Right ventricle myocardium superior (tissue), 1 donor: Measurements from ENCODE around the gene TERF2IP. TPM values are rescaled to one million over a fixed set of nuclear protein-coding genes. Genes with fewer than 3 reads are reported as not detected.
A peak's percentile ranks its signal among the peaks of the same experiment; 100 is the strongest.

ENCODE experiments used
- ATAC-seq: fragments of 200-7000 bp; cut with Tn5 transposase; one replicate; pipeline ENCODE4 v1.9.1; 2020; ENCODE audit warnings: mild to moderate bottlenecking; ENCODE audit not compliant: poor library complexity
- DNase-seq: peaks from one replicate; pipeline ENCODE4 v3.0.0-alpha.2; 2020
- intact Hi-C: fragments of 100-400 bp; cut with DNase I; formaldehyde crosslinking; loops from one replicate; pipeline ENCODE4 v1.11.2; 2022
- total RNA-seq: library from RNA; stranded (reverse); fragmentation: NEBNext Ultra II Directional; extraction: Animal tissue kit (Norgen Biotek cat#: 25700); gene quantifications from one replicate; pipeline ENCODE4 v1.2.1, GENCODE V29; 2021
- donor health status: DM: no; HTN: yes; CAD: no; lungs with severe emphysema.

The TERF2IP gene
- total RNA-seq, 1 donor from 2014 or later, result 50.7 TPM

DNA sequence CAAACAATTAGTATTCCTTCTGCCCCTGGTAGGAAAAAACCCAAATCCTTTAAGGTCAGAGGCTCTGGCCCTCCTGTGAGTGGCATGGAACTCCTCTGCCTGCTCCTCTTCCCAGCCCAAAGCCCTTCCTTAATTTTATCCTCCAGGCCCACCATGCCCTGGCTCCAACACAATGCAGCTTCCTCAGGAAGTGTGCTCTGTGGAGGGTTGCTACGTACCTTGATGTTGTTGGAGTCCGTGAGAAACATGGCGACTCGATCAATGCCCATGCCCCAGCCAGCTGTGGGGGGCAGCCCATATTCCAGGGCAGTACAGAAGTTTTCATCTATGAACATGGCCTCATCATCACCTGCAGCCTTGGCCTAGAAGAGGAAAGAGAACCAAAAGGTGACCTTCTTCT lies 19.2 kb upstream of the TERF2IP start:
- DNase-seq (no peak), ATAC-seq (no peak)
- intact Hi-C loops, result loop anchor here (10.0 kb wide), 1 partner anchor 154 kb away; no protein-coding TSS in a partner anchor

DNA sequence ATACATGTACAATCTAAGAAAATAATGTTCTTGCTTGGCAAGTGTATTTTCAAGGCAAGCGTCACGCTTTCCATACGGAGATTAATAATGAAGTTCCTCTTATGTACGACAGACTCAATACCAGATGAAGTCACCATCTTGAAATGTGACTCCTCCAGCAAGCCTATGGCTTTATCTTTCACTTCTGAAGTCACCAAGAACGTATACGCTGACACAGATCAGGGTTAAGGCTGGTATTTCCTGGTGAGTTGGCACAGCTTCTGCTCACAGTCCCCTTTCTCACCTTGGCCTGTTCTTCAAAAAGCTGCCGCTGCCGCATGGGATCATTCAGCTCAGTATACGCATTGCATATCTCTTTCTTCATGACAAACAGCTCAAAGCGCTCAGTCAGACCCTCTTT lies 18.4 kb upstream of the TERF2IP start:
- DNase-seq (no peak), ATAC-seq (no peak)
- intact Hi-C loops, result loop anchor here (10.0 kb wide), 1 partner anchor 154 kb away; no protein-coding TSS in a partner anchor

DNA sequence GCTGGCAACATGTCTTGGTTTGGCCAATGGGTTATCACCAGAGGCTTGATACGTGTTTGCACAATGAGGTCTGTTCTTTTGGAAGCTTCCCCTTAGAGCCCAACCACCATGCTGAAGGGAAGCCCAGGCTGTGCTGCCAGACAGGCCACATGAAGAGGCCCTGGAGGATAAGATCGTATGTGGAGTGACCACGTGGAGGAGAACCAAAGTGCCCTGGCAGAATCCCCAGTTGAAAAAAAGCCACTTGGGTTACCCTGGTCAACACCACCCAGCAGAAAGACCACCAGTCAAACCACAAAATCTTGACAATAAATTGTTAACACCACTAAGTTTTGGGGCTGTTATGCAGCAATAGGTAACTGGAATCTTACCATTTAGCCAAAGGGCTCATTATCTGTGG lies 17.5 kb upstream of the TERF2IP start:
- no peak for DNase-seq
- intact Hi-C loops, result no loop called here

DNA sequence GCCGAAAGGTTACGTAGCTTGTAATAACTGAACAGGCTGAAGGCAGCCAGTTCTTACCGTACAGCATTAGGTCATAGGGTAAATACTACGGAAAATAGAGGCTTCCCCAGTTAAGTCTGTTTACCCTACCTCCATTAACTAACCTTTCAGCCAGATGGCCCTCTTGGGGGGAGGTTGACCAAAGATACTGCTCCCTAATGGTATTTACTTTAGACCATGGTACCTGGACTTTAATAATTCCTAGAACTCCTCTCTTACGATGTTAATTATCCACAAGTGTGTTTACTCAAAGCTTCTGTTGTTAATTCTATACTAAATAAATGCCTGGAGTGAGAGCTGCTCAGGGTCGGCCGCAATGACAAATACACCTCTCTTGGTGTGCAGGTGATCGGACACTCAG lies 14.7 kb upstream of the TERF2IP start:
- ATAC-seq, result no peak
- intact Hi-C loops, result no loop called here
- DNase-seq, result no peak

More for the DNA sequence above, 17.5 kb upstream of the TERF2IP start:
- no peak for ATAC-seq

DNA sequence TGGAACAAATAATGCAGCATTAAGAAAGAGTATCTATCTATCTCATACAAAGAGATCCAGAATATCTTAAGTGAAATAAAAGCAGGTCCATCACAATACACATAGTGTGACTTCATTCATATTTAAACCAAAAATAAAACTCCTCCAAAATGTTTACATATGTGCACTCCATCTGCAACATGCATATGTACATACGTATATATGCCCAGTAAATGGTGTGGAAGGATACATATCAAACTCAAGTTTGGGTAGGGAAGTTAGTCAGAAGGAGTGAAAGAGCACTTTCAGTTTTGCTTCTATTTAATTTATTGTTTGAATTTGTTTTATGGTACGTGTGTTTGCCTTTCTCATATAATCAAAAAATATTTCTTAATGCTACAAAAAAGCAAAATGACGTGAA lies 12.5 kb upstream of the TERF2IP start:
- DNase-seq (no peak), ATAC-seq (no peak)
- intact Hi-C loops, result no loop called here

DNA sequence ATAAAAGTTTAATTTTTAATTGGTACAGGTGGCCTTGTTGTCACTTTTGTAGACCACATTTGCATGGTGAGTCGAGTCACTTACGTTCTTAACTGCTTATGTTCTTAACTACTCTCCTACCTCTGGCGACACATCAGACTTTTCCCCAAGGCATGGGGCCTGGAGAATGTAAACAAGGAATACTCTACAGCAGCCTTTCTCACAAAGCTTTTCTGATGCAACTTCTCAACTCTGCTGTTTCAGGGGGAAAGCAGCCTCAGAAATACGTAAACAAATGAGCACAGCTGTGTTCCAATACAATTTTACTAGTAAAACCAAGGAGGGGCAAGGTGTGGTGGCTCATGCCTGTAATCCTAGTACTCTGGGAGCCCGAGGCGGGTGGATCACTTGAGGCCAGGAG lies 7.0 kb upstream of the TERF2IP start:
- no peak for DNase-seq
- no peak for ATAC-seq
- intact Hi-C loops, result loop anchor here (10.0 kb wide), 1 partner anchor 124 kb away; no protein-coding TSS in a partner anchor

DNA sequence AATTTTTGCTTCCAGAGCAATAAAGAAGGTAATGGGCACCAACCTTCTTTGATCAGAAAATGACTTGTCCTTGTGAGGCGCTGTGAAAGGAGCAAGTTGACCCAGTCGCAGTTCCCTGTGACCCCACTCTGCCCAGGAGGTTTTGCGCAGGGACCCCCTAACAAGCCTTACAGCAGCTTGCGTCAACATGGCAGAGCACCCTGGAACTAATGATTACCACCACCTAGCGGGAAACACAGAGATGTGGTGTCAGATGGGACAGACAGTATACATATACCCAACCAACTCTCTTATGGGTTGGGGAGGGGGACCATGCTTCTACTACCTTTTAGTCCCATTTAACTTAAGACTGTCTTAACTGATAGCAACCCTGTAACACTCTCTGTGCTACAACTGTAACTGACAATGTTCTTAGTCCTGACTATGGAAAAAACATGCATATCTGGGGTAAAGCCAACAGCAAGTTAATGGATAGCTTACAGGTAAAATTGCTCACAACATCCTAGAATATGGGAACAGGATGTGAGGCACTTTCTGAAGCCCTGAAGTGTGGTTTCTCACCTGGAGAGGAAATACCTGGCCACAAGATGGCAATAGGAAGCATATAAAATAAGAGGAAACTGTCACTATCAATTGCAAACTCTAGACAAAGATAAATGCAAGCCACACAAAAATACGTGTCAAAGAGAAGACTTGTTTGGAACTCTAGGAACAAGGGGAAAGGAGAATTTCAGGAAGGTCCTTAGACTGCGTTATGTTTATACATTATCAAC lies 3.1 kb upstream of the TERF2IP start:
- DNase-seq (no peak), ATAC-seq (no peak)
- intact Hi-C loops, result loop anchor here (10.0 kb wide), 1 partner anchor 120 kb away; no protein-coding TSS in a partner anchor

DNA sequence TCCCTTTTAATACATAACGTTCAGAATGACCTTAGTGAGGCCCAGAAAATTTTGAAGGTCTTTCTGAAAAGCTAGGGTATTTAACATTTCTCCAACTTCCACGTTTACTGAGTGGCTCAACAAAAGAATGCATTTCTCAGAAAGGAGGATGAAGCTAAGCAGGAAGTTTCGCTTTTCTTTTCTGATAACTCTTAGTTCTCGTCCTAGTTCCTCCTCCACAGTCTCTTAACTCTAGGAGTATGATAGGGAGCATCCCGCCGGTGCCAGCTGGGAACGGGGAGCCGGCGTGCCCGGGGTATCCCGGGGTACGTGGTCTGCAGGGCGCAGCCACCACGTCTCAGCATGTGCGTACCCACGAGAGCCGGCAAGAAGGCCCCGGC lies 471 bp upstream of the TERF2IP start:
- DNase-seq, result no peak
- intact Hi-C loops, result loop anchor here (10.0 kb wide), 1 partner anchor 118 kb away; no protein-coding TSS in a partner anchor
- peak; percentile 31 for ATAC-seq

DNA sequence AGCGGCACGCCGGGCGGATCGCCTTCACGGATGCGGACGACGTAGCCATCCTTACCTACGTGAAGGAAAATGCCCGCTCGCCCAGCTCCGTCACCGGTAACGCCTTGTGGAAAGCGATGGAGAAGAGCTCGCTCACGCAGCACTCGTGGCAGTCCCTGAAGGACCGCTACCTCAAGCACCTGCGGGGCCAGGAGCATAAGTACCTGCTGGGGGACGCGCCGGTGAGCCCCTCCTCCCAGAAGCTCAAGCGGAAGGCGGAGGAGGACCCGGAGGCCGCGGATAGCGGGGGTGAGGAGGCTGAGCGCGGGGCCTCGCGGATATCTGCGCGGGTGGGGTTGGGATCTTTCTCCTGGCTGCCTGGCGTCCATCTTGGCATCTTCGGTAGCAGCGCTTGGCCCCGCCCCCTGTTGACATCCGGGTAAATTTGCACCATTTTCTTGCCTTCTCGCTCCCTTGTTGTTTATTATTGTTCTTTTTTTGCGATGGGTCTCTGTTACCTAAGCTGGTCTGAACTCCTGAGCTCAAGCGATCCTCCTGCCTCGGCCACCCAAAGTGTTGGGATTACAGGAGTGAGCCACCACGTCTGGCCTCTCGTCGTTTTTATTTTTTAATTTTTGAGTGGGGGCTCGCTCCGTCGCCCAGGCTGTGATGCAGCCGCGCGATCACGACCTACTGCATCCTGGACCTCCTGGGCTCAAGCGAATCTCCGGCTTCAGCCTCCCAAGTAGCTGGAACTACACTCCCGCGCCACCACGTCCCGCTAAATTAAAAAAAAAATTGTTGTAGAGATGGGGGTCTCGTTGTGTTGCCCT lies 898 bp downstream of the TERF2IP start:
- DNase-seq (peak; percentile 92), ATAC-seq (peak; percentile 84)
- intact Hi-C loops, result loop anchor here (10.0 kb wide), 1 partner anchor 116 kb away; no protein-coding TSS in a partner anchor

DNA sequence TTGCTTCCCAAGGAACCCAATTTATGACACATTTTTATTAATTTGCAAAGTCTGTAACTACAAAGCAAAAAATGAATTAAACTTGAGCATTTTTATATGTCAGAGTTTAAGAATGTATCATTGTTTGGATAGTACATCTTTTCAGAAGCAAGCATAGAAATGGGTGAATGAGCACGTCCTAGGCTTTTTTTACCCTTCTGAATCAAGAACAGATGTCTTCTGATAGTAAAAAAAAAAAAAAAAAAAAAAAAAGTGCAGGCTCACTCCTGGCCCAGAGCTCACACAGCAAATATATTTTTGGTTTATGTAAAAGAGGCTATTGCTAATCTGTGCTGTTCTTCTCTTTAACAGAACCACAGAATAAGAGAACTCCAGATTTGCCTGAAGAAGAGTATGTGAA lies 6.3 kb downstream of the TERF2IP start:
- DNase-seq (no peak), ATAC-seq (no peak)
- intact Hi-C loops, result no loop called here

DNA sequence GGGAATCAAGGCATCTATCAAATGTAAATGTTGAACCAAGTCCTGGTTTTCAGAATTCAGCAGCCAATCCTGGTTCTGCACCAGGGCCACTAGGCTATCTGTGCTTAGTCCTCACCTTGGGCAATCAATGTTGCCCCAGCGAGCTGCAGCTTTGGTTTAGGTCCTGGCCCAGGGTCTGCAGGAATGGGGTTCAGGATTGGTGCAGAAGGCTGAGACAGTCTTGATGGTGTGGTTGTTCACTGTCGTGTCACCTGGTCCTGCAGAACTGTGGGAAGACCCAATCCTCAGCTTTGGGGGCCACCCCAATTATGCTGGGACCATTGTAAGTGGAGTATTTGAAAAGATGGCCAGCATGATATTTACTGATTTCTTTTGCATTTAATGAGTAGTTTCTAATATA lies 10.6 kb downstream of the TERF2IP start:
- DNase-seq (no peak), ATAC-seq (no peak)
- intact Hi-C loops, result no loop called here

DNA sequence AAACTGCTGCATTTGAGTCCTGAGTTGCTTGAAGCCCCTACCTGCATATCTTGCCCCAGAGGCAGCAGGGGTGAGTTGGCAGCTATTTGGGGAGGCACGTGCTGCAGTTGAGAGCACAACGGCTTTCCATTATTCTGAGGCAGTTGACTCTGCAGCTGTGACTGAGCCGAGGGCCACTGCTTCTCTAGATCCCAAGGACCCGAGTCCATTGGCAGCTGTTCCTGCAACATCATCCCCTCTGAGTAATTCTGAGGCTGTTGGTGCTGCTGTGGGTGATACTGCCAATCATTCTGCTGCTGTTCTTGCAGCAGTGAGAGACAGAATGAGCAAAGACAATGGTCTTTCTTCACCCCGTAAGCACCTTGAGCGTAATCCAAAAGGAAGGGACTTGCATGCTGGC lies 12.7 kb downstream of the TERF2IP start:
- DNase-seq (no peak), ATAC-seq (no peak)
- intact Hi-C loops, result no loop called here

DNA sequence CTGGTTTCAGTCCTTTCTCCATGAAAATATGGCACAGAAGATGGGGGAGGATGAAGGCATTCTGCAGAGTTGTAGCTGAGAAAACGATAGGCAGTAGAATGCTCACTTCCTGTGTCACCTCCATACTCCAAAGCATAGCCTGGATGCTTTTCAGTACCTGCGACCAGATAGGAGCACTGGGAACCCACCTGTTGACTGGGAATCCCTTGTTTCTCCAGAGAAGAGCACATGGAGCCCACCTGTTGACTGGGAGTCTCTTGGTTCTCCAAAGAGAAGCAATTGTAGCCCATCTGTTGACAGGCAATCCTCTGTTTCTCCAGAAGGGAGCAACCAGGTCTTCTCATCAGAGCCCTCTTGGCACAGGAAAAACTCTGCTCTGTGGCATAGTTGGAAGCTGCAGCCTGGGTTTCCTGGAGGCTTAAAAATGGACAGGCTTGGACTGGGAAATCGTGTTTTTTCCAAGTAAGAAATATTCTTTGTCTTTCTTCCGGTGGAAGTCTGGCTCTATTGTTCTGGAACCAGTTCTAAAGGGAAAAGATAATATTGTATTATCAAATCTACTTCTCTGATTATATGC lies 13.2 kb downstream of the TERF2IP start:
- ATAC-seq, result peak; percentile 12
- no peak for DNase-seq
- intact Hi-C loops, result no loop called here

DNA sequence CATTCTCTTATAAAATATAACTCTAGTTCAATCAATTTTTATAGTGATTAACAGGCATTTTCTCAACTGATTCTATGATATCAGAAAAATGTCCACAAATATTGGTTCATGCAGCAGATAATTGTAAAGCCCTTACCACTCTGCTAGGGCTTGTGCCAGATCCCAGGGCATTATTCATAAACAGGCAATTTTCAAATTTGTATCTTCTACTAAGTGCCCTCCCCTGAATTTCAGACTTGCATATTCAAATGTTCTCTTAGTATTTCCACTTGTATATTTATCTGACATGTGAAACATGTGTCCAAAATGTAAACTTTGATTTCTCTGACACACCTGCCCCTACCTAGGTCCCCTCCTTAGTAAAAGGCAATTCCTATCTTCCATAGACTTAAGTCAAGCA lies 19.9 kb downstream of the TERF2IP start:
- intact Hi-C loops, result no loop called here
- no peak for ATAC-seq

DNA sequence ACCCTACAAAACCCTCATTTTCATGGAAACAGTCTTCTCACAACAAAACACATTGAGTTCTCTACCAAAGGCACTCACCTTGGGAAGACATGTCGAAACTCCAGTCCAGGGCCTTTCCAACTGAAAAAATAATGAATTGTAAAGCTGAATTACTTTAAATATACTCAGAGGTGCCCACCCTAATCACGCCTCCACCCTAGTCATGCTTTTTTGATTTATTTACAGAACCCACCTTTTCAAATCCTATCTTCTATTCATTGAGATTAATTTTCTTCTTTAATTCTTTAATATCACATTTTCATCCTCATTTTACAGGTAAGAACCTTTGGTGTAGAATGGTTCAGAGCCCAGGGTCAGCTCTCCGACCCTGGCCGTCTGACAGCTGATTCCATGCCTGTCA lies 29.3 kb downstream of the TERF2IP start, which contains the start of gene CPHXL2:
TSS of gene CPHXL2 (minus strand) at position 101 of the 400 bp plus-strand sequence. CDS start at position 91, 10 bp downstream.
- intact Hi-C loops, result no loop called here
- DNase-seq, result no peak
- no peak for ATAC-seq

More for the DNA sequence above, 19.9 kb downstream of the TERF2IP start:
- DNase-seq, result no peak

DNA sequence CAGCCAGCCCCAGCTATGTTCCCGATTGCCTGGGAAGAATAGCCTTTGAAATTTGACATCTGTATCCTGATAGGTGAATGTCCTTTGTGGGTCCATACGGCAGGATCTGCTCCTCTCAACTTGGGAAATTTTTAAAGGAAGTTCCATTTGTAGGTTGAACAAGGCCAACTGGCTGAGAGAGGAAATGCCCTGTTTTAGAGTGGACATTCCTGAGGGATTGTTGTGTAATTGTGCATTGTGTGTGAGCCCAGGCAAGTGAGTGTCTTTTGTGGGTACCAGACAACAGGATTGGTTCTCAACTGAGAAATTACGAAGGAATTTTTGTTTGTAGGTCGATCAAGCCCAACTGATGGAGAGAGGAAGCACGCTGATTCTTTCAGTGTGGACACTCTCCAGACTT lies 31.8 kb downstream of the TERF2IP start:
- intact Hi-C loops, result no loop called here
- ATAC-seq (no peak), DNase-seq (no peak)

DNA sequence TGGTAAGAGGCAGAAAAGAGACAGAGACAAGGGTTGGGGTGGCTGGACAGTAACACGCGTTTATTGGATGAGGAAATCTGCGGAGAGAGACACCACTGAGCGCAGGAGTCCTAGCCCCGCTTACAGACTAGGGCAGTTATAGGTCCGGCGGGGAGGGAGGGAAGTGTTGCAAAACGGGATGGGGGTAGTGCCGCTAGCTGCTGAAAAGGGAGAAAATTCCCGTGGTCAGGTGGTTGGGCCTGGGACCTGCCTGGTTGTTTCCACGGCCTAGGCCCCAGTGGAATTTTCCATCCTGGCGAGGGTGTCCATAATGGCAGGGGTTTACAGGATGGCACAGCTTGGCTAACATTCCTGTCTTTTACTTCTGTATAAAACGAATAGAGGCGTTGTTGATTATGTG lies 34.7 kb downstream of the TERF2IP start:
- intact Hi-C loops, result no loop called here
- ATAC-seq (no peak), DNase-seq (no peak)

DNA sequence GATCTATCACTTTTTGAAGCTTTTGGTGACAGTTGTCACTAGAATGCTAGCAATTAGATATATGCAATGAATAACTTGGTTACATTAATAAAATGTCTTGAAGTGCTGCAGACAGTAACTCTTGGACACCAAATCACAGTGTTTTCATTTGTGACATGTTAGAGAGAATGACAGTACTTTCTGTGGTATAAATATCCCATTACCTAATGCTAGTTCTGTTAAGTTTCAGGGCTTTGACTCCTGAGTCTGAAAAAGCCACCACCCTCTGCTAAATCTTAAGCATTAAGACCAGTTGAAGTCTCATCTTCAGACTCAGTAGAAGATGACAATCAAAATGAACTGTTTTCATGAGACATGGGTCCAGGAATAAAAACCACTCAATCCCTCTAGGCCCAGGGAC lies 39.8 kb downstream of the TERF2IP start:
- peak; percentile 34 for ATAC-seq
- DNase-seq, result no peak
- intact Hi-C loops, result no loop called here

DNA sequence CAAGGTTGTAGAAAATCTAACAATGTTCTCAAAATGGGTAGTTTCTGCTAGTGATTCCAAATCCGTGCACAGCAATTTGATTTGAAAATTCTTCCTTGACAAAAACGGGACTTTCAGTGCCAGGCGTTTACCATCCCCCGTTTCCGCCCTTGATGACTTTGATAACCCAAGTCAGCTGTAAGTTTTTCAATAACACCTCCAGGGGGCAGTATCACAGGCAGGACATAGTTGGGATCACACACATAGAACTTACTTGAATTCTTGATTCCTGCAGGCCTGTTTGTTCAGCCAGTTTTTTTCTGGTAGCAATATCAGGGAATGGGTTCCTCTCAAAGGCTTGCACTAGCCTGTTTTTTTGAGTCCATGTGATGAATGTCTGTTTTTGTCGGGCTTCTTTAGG lies 48.1 kb downstream of the TERF2IP start:
- no peak for DNase-seq
- intact Hi-C loops, result no loop called here

More for the DNA sequence above, 48.1 kb downstream of the TERF2IP start:
- ATAC-seq, result no peak
